Activated T-helper 17 cell treated with anti-CD3 and anti-CD28 coated beads, Interleukin-2, amount 50 U/mL, for 72 hours (primary cell): ENCODE measurements around the gene DNAH17. TPM values are rescaled to one million over a fixed set of nuclear protein-coding genes. Genes with fewer than 3 reads are reported as not detected.
"Not testable (repeated sequence)": the region's sequence is repeated elsewhere in the genome, so short reads cannot be mapped to it uniquely, and the experiment has no call there.

Source experiments
- ATAC-seq: fragments of 150-1000 bp; cut with Tn5 transposase; replicated peaks from 2 replicates; pipeline ENCODE4 v1.10.0; 2021; ENCODE audit warnings: mild to moderate bottlenecking, moderate library complexity
- H3K27ac Mint-ChIP-seq: one replicate; pipeline ENCODE4 v1.8.0; 2022; ENCODE audit warnings: mixed read lengths
- H3K27me3 Mint-ChIP-seq: one replicate; pipeline ENCODE4 v1.8.0; 2022; ENCODE audit warnings: mixed read lengths
- H3K36me3 Mint-ChIP-seq: one replicate; pipeline ENCODE4 v1.8.0; 2022; ENCODE audit warnings: low read depth, mild to moderate bottlenecking, mixed read lengths
- H3K4me1 Mint-ChIP-seq: one replicate; pipeline ENCODE4 v1.8.0; 2022; ENCODE audit warnings: mixed read lengths
- H3K4me3 Mint-ChIP-seq: one replicate; pipeline ENCODE4 v1.8.0; 2022; ENCODE audit warnings: mild to moderate bottlenecking, mixed read lengths
- H3K9me3 Mint-ChIP-seq: one replicate; pipeline ENCODE4 v1.8.0; 2022; ENCODE audit warnings: mixed read lengths
- total RNA-seq, 2 donors: library from RNA; stranded (reverse); gene quantifications; one replicate each; pipeline ENCODE4 v1.2.3, GENCODE V29; 2022

Gene DNAH17
- total RNA-seq, 2 donors from 2014 or later: 0.73 to 1.2 TPM

DNA sequence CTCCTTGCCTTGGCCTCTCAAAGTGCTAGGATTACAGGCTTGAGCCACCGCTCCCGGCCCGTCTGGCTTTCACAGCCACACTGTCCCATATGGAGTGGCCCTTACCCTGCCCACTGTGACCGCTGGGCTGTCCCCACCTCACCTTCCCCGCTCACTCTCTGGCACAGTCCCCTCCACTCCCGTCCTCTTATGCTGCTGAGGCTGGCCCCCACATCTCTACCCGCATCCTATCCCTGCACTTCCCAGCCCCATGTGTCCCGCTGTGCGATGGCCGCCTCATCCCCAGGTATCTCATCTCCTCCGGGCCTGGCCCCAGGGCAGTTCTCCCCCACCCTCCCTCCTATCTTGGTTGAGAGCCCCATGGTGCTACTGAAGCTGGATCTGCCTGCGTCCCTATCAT is 105.6 kb downstream of the DNAH17 start:
- no peaks in the 10 kb centered on the region for H3K9me3 Mint-ChIP-seq
- H3K27ac Mint-ChIP-seq: no peak overlapping the region
- H3K4me1 Mint-ChIP-seq: no peaks in the 10 kb centered on the region
- H3K4me3 Mint-ChIP-seq: no peak overlapping the region
- H3K27me3 Mint-ChIP-seq: no peaks in the 10 kb centered on the region
- ATAC-seq: no peak
- no peaks in the 10 kb centered on the region for H3K36me3 Mint-ChIP-seq

DNA sequence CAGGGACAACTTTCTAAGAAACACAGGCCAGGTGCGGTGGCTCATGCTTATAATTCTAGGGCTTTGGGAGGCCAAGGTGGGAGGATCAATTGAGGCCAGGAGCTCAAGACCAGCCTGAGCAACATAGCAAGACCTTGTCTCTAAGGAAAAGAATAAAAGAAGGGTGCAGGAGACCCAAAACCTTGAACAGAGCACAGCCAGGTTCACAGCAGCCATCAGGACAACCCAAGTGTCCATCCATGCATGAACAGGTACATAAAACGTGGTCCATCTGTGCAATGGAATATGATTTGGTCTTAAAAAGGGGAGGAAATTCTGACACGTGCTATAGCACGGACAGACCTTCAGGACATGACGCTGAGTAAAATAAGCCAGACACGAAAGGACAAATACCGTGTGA is 107.8 kb downstream of the DNAH17 start:
- Mint-ChIP-seq H3K4me3 (no peak overlapping the region), H3K4me1 (no peaks in the 10 kb centered on the region)

DNA sequence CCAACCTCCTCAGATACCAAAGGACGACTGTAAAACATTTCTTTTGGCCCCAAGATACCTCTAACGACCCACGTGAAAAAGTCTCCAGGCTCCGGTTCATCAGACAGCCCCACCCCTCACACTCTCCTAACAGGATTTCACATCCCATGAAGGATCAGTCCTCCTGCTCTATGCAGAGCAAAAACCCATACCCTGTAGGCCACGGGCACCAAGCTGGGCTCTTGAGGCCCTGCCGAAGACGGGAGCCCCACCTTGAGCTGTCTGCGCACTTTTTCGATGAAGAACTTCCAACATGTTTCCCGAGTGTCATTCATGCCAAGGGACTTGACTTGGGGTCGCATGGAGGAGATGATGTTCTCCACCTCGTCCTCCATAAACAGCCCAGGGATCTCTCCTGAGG is 108.8 kb downstream of the DNAH17 start:
- no peaks in the 10 kb centered on the region for H3K36me3 Mint-ChIP-seq
- no peak overlapping the region for H3K4me3 Mint-ChIP-seq
- no peak for ATAC-seq
- no peaks in the 10 kb centered on the region for H3K9me3 Mint-ChIP-seq
- no peaks in the 10 kb centered on the region for H3K27me3 Mint-ChIP-seq
- H3K4me1 Mint-ChIP-seq: no peaks in the 10 kb centered on the region
- H3K27ac Mint-ChIP-seq: no peak overlapping the region

More for the DNA sequence above, 107.8 kb downstream of the DNAH17 start:
- H3K27me3 Mint-ChIP-seq: no peaks in the 10 kb centered on the region
- no peak for ATAC-seq
- H3K27ac Mint-ChIP-seq: no peak overlapping the region
- H3K9me3 Mint-ChIP-seq: no peaks in the 10 kb centered on the region
- no peaks in the 10 kb centered on the region for H3K36me3 Mint-ChIP-seq

DNA sequence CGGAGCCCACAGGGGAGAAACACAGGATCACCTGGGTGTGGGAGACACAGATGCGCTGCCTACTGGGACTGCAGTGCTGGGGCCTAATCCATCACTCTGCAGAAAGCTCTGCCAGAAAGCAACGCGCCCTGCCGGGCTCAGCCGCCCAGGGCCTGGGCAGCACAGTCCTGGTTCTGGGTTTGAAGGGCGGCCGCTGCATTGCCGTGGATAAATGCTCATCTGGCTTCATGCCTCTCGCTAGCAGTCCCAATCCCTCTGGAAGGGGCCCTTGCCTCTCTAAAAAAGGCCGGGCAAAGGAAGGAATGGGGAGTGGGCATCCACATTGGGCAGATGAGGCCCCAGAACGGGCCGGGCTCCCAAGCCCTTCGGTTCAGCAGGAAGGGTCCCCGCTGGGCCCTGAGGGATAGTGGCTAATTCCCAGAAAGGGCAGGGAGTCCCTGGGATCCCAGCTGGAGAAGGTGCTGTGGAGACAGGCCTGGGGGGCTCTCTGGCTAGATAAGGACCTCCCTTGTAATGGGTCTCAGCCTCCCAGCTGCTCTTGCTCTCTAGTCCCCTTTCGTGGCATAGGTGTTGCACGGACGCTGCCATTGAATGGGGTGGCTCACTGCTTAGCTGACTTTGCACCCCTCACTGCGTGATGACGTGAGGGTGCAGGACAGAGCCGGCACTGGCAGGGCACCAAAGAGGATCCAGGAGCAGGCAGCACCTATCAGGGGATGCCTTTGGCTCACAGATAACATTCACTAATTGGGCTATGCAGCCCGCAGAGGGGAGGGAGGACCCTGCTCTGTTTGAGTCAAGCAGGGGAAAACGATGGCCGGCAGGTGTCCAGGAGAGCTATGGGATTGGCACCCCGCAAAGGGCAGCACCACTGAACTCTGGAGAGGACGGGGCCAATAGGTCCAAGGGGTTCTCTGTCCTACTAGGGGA is 110.1 kb downstream of the DNAH17 start:
- H3K4me3 Mint-ChIP-seq: no peak overlapping the region
- no peaks in the 10 kb centered on the region for H3K36me3 Mint-ChIP-seq
- H3K27ac Mint-ChIP-seq: no peak overlapping the region
- no peaks in the 10 kb centered on the region for H3K4me1 Mint-ChIP-seq
- ATAC-seq: no peak
- H3K27me3 Mint-ChIP-seq: no peaks in the 10 kb centered on the region
- H3K9me3 Mint-ChIP-seq: no peaks in the 10 kb centered on the region

GRCh38 chr17:78466109-78466785 is 110.9 kb downstream of the DNAH17 start:
- H3K9me3 Mint-ChIP-seq, H3K4me1 Mint-ChIP-seq, H3K27ac Mint-ChIP-seq, H3K4me3 Mint-ChIP-seq, ATAC-seq, H3K36me3 Mint-ChIP-seq, H3K27me3 Mint-ChIP-seq: not testable (repeated sequence)

- Mint-ChIP-seq H3K27me3 (no peaks in the 10 kb centered on the region), H3K4me3 (no peak overlapping the region), H3K4me1 (no peaks in the 10 kb centered on the region), H3K9me3 (no peaks in the 10 kb centered on the region), H3K27ac (no peak overlapping the region), H3K36me3 (no peaks in the 10 kb centered on the region)
- ATAC-seq: no peak
Measured at GRCh38 chr17:78462148-78462547, 115.0 kb downstream of the DNAH17 start.

DNA sequence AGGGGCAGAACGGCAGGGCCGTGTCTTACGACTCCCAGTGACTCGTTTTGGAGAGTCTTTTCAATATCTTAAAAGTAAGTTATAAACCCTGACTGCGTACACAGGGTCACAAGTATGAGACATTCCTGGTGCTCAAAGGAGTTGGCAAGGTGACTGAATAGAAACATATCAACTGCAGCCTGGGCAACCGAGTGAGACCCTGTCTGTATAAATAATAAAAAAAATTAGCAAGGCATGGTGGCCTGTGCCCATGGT is 115.5 kb downstream of the DNAH17 start:
- Mint-ChIP-seq H3K36me3 (no peaks in the 10 kb centered on the region), H3K27ac (no peak overlapping the region), H3K4me1 (no peaks in the 10 kb centered on the region), H3K4me3 (no peak overlapping the region), H3K27me3 (no peaks in the 10 kb centered on the region), H3K9me3 (no peaks in the 10 kb centered on the region)
- no peak for ATAC-seq

DNA sequence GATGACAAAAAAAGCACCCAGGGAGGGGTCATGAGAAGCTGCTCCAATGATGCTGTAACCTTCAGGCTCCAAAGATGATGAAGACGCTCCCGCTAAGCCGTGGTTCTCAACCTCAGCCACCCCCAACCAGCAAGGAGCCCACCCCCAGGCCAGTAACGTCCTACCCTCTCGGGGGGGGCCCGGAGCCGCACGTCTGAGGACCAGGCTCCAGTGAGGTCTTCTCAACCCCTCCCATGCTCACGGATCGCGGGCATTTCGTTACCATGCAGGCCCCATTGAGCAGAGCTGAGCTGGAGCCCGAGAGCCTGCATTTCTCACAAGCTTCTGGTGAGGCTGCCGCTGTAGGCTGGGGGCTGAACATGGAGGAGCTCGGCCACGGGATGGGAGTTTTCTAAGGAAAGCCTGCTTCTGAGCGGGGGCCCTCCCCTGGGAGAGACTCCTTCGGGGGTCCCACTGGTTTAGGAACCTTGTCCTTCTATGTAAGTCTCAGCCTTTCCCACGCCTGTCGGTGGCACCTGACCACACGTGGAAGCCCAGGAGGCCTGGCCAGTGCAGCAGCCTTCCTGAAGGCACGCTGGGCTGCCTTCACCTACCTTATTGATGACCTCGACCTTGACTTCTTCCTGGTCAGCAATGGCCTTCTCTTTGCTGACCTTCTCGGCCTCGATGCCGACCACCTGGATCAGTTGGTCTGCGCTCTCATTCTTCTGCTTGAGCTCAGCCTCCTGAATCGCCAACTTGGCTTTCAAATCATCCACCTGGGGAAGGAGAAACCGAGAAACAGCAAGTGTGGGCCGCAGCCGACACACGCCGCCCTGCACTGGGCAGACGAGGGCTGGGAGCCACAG is 116.0 kb downstream of the DNAH17 start:
- no peak for ATAC-seq
- Mint-ChIP-seq H3K36me3 (no peaks in the 10 kb centered on the region), H3K4me3 (no peak overlapping the region), H3K4me1 (no peaks in the 10 kb centered on the region), H3K27ac (no peak overlapping the region), H3K9me3 (no peaks in the 10 kb centered on the region), H3K27me3 (no peaks in the 10 kb centered on the region)

- Mint-ChIP-seq H3K9me3 (no peaks in the 10 kb centered on the region), H3K27ac (no peak overlapping the region), H3K27me3 (no peaks in the 10 kb centered on the region), H3K4me1 (no peaks in the 10 kb centered on the region), H3K36me3 (no peaks in the 10 kb centered on the region), H3K4me3 (no peak overlapping the region)
- no peak for ATAC-seq
Measured at GRCh38 chr17:78460176-78460675, 117.0 kb downstream of the DNAH17 start.

DNA sequence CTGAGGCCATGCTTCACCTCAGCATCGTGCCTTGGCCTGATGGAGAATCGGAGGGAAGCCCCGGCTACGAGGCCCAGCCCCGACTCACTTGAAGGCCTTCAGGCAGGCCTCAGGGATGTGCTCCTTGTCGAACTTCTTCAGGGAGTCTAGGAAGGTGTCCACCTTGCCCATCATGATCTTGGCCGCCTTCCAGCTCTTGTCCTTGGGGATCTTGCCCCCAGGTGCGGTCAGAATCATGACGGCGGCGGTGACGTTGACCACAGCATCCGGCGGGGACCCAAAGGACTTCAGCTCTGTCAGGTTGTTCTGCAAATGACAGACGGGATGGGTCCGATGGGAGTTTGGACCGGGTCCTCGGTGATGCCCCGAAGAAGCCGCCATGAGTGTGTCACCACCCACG is 117.5 kb downstream of the DNAH17 start:
- H3K4me1 Mint-ChIP-seq: no peaks in the 10 kb centered on the region
- H3K9me3 Mint-ChIP-seq: no peaks in the 10 kb centered on the region
- no peak overlapping the region for H3K4me3 Mint-ChIP-seq
- ATAC-seq: no peak
- no peak overlapping the region for H3K27ac Mint-ChIP-seq
- H3K36me3 Mint-ChIP-seq: no peaks in the 10 kb centered on the region
- H3K27me3 Mint-ChIP-seq: no peaks in the 10 kb centered on the region

GRCh38 chr17:78458736-78459335 is 118.4 kb downstream of the DNAH17 start:
- Mint-ChIP-seq H3K27ac (no peak overlapping the region), H3K27me3 (no peaks in the 10 kb centered on the region), H3K9me3 (no peaks in the 10 kb centered on the region), H3K4me3 (no peak overlapping the region), H3K36me3 (no peaks in the 10 kb centered on the region), H3K4me1 (no peaks in the 10 kb centered on the region)
- ATAC-seq: no peak

- no peaks in the 10 kb centered on the region for H3K27me3 Mint-ChIP-seq
- ATAC-seq: no peak
- no peak overlapping the region for H3K4me3 Mint-ChIP-seq
- H3K4me1 Mint-ChIP-seq: no peaks in the 10 kb centered on the region
- no peak overlapping the region for H3K27ac Mint-ChIP-seq
- no peaks in the 10 kb centered on the region for H3K36me3 Mint-ChIP-seq
- H3K9me3 Mint-ChIP-seq: no peaks in the 10 kb centered on the region
Measured at GRCh38 chr17:78458091-78458490, 119.1 kb downstream of the DNAH17 start.

DNA sequence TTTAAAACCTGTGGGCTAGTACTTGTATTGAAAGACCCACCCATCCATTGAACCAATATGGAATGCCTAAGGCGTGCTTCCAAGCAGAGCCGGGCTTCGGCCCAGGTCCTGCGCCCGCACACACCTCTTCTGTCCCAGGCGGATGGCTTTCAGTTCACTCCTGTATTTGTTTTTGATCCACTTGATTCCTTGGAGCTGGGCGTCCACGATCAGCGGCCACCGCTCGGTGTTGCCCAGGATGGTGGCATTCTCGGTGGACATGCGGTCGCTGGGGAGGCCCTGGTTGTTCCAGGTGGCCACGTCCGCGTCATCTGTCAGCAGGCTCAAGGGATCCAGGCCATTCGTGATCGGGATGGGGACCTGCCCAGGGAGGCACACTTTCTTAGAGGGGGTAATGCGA is 122.8 kb downstream of the DNAH17 start:
- no peak for ATAC-seq
- Mint-ChIP-seq H3K27ac (no peak overlapping the region), H3K36me3 (no peaks in the 10 kb centered on the region), H3K4me3 (no peak overlapping the region), H3K27me3 (no peaks in the 10 kb centered on the region), H3K9me3 (no peaks in the 10 kb centered on the region), H3K4me1 (no peaks in the 10 kb centered on the region)

DNA sequence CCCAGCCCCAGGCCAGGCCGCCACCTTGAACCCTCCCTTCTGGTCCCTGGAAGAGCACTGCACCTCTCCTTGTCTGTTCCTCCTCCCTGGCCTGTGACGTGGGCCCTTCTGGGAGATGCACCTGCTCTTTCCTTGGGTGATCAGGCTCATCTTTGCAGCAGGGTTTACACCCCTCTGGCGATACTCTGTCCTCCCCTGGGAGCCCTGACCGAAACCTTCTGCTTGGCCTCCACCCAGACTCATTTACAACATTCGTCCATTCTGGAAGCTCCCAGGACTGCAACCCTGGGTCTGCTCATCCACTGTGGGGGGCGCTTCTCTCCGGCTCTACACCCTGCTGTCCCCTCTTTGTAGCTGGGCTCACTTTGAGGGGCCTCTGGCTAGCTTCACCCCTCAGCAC is 125.4 kb downstream of the DNAH17 start:
- no peaks in the 10 kb centered on the region for H3K36me3 Mint-ChIP-seq
- H3K4me3 Mint-ChIP-seq: no peak overlapping the region
- H3K27me3 Mint-ChIP-seq: no peaks in the 10 kb centered on the region
- H3K27ac Mint-ChIP-seq: no peak overlapping the region
- no peaks in the 10 kb centered on the region for H3K4me1 Mint-ChIP-seq
- no peak for ATAC-seq
- H3K9me3 Mint-ChIP-seq: no peaks in the 10 kb centered on the region
